ENCODE measurements around the gene CA6.
"Not testable (repeated sequence)": the region's sequence is repeated elsewhere in the genome, so short reads cannot be mapped to it uniquely, and the experiment has no call there.

The CA6 gene

DNA sequence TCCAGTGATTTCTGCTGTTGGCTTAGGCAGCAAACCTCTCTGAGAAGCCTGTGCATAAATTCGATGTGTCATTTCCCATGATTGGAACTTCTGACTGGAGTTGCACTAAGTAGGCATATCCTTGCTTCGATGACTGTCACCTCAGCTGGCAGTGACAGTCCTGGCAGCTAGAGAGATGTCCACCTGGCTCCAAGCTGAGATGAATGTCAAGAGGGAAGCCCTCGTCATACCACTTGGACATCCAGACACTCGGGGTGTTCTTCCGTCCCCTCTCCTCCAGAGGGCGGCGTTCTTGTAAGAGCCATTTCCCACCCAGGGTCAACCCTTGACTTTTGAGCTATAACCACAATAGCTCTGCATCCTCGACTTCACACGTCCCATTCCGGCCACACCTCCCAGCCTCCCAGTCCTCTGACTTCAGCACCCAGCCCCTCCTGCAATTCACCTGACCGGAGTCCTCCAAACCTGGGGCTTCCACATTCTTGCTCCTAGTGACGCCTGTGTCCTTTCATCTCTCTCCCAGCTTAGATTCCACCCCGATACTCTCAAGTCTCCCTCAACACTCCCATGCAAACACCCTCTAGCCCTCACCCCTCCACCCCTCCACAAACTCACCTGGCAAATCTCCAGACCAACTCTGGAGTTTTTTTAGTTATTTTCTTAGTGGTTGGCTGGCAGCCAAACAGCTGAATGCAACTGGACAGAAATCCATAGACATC is 17.3 kb downstream of the CA6 start:
- no peak for DNase-seq (ENCODE audit: insufficient read length, low spot score)
- no peak for FAIRE-seq

DNA sequence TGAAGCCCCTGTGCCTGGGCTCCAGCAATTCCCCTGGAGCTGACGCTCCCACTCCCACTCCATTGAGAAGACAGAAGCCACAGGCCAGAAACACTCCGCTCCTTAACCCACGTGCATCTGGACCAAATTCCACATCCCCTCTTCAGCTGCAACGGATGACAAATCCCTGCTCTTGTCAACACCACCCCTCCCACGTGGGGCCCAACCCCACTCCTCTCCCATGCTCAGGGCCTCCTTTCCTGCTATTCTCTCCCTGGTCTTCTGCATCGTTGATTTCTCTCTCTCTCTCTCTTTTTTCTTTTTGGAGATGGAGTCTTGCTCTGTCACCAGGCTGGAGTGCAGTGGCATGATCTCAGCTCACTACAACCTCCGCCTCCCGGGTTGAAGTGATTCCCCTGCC is 18.3 kb downstream of the CA6 start:
- TF ChIP-seq, protein P1, sequence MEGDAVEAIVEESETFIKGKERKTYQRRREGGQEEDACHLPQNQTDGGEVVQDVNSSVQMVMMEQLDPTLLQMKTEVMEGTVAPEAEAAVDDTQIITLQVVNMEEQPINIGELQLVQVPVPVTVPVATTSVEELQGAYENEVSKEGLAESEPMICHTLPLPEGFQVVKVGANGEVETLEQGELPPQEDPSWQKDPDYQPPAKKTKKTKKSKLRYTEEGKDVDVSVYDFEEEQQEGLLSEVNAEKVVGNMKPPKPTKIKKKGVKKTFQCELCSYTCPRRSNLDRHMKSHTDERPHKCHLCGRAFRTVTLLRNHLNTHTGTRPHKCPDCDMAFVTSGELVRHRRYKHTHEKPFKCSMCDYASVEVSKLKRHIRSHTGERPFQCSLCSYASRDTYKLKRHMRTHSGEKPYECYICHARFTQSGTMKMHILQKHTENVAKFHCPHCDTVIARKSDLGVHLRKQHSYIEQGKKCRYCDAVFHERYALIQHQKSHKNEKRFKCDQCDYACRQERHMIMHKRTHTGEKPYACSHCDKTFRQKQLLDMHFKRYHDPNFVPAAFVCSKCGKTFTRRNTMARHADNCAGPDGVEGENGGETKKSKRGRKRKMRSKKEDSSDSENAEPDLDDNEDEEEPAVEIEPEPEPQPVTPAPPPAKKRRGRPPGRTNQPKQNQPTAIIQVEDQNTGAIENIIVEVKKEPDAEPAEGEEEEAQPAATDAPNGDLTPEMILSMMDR (IDR thresholded peaks at IDR 0.05; ENCODE audit: insufficient read depth, missing control alignments): no peak
- no peak for FAIRE-seq
- no peak for DNase-seq (ENCODE audit: insufficient read length, low spot score)

More for the DNA sequence above, 17.3 kb downstream of the CA6 start:
- TF ChIP-seq, protein P1 (IDR thresholded peaks at IDR 0.05; ENCODE audit: insufficient read depth, missing control alignments): peak; percentile 6

DNA sequence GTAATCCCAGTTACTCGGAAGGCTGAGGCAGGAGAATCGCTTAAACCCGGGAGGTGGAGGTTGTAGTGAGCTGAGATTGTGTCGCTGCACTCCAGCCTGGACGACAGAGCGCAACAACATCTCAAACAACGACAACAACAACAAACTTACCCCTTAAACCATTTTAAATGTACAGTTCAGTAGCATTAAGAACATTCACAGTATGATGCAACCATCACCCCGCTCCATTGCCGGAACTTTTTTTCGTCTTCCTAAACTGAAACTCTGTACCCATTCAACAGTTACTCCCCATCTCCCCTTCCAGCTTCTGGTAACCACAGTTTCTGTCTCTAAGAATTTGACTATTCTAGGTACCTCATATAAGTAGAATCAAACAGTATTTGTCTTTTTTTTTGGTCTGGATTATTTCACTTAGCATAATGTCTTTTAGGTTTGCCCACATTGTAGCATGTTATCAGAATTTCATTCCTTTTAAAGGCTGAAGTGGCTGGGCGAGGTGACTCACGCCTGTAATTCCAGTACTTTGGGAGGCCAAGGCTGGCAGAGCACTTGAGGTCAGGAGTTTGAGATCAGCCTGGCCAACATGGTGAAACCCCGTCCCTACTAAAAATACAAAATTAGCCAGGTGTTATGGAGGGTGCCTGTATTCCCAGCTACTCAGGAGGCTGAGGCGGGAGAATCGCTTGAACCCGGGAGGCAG is 19.6 kb downstream of the CA6 start:
- FAIRE-seq (no peak), DNase-seq (ENCODE audit: insufficient read length, low spot score) (no peak)
- TF ChIP-seq, protein P1 (IDR thresholded peaks at IDR 0.05; ENCODE audit: insufficient read depth, missing control alignments): no peak

DNA sequence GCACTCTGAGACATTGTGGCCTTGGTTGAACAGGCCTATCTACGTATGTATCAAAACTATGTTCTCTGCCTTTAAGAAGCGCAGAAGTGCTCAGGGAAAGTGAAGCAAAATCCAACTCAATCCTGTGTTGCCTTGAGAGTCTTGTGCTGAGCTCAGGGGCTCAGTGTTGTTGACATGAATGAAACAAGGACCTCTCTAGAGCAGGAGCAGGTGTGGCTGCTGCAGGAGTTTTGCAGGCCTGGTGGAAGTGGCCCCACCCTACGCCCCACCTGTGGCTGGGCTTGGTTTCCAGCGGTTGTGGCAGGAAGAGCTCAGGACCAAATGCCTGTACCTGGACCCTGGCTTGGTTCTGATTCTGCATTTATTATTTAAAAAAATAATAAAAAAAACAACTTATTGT is 20.9 kb downstream of the CA6 start:
- DNase-seq (ENCODE audit: insufficient read length, low spot score) (no peak), FAIRE-seq (no peak)
- TF ChIP-seq, protein P1 (IDR thresholded peaks at IDR 0.05; ENCODE audit: insufficient read depth, missing control alignments): no peak

DNA sequence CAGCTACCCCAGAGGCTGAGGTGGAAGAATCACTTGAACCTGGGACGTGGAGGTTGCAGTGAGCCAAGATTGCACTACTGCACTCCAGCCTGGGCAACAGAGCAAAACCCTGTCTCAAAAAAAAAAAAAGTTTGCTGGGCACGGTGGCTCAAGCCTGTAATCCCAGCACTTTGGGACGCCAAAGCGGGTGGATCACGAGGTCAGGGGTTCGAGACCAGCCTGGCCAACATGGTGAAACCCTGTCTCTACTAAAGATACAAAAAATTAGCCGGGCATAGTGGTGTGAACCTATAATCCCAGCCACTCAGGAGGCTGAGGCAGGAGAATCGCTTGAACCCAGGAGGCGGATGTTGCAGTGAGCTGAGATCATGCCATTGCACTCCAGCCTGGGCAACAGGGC is 23.2 kb downstream of the CA6 start:
- not testable (repeated sequence) for FAIRE-seq; DNase-seq (ENCODE audit: insufficient read length, low spot score)

DNA sequence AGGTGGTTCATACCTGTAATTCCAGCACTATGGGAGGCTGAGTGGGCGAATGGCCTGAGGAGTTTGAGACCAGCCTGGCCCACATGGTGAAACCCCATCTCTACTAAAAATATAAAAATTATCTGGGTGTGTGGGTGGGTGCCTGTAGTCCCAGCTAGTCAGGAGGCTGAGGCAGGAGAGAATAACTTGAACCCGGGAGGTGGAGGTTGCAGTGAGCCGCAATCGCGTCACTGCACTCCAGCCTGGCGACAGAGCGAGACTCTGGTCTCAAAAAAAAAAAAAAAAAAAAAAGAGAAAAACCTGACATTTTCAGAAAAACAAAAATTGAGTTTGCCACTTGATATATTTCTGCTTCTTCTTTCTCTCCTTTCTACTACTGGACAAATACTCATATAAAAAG is 24.3 kb downstream of the CA6 start:
- FAIRE-seq: no peak
- no peak for DNase-seq (ENCODE audit: insufficient read length, low spot score)
- TF ChIP-seq, protein P1 (IDR thresholded peaks at IDR 0.05; ENCODE audit: insufficient read depth, missing control alignments): no peak

DNA sequence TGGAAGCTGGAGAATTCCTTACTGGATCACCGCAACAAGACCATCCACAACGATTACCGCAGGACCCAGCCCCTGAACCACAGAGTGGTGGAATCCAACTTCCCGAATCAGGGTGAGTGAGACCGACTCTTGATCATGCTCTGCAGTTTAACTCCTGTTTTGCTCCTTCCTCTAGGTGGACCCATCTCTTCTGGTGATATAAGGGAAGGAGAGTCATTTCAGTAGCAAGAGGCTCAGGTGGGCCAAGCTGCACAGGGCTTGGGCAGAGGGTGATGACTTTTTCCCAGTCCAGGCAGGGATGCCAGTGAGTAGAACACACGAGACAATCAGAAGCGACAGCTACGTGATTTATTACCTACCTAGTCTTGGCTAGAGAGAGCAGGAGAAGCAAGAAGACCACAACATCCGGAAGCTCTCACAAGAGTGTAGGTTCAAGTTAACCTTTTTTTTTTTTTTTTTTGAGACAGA is 25.2 kb downstream of the CA6 start:
- TF ChIP-seq, protein P1 (IDR thresholded peaks at IDR 0.05; ENCODE audit: insufficient read depth, missing control alignments): no peak
- DNase-seq (ENCODE audit: insufficient read length, low spot score): no peak
- FAIRE-seq: no peak

Measured in D721Med (cell line).